Transverse colon (tissue), 4 donors: ENCODE measurements around the gene ACOX2. TPM values are rescaled to one million over a fixed set of nuclear protein-coding genes. Genes with fewer than 3 reads are reported as not detected.

Experiments used
- DNase-seq: peaks from one replicate; pipeline ENCODE4 v3.0.0-alpha.2; 2019
- H3K27ac ChIP-seq, 4 donors: fragments of 200-600 bp; sonication (generic); 2 replicates each; pipeline ENCODE4 v1.5.1; 2016 to 2018; ENCODE audit warnings: inconsistent platforms in 4 of 4
- H3K27me3 ChIP-seq: fragments of 200-600 bp; sonication (generic); 2 replicates; pipeline ENCODE4 v1.5.1; 2017; ENCODE audit warnings: inconsistent platforms
- H3K36me3 ChIP-seq, 4 donors: fragments of 200-600 bp; sonication (generic); 2 replicates each; pipeline ENCODE4 v1.5.1; 2017 to 2019; ENCODE audit warnings: inconsistent platforms in 4 of 4
- H3K4me1 ChIP-seq, 4 donors: fragments of 200-600 bp; sonication (generic); 2 replicates each; pipeline ENCODE4 v1.5.1; 2017 to 2020; ENCODE audit warnings: inconsistent platforms in 4 of 4
- H3K4me3 ChIP-seq, 4 donors: fragments of 200-600 bp; sonication (generic); 1 replicate in 1 of 4; 2 replicates in 3 of 4; pipeline versions ENCODE4 v1.5.1 to v1.6.1; 2017 to 2019; ENCODE audit warnings: inconsistent platforms in 4 of 4
- H3K9me3 ChIP-seq, 2 donors: fragments of 200-600 bp; sonication (generic); 2 replicates each; pipeline ENCODE4 v1.5.1; 2017 to 2019; ENCODE audit warnings: inconsistent platforms in 2 of 2
- CTCF ChIP-seq, 5 experiments: fragments of 200-600 bp in 3 of 5; fragments of 450-650 bp in 2 of 5; sonication (generic) in 3 of 5; IDR thresholded peaks; 1 replicate in 2 of 5; 2 replicates in 3 of 5; pipeline ENCODE4 v1.5.1; 2016 to 2017; ENCODE audit warnings: antibody characterized with exemption in 5 of 5, inconsistent platforms in 3 of 5, mild to moderate bottlenecking in 2 of 5, moderate library complexity in 1 of 5
- EP300 ChIP-seq: sonication (generic); formaldehyde crosslinking; IDR thresholded peaks from one replicate; pipeline ENCODE4 v1.6.1; 2017; ENCODE audit warnings: antibody characterized with exemption, low read depth
- POLR2A ChIP-seq: fragments of 450-650 bp; IDR thresholded peaks from one replicate; pipeline ENCODE4 v1.6.1; 2016; ENCODE audit warnings: antibody characterized with exemption, mild to moderate bottlenecking, moderate library complexity
- POLR2AphosphoS5 ChIP-seq, 3 donors: sonication (generic); formaldehyde crosslinking; IDR thresholded peaks; one replicate each; pipeline ENCODE4 v1.6.1; 2016; ENCODE audit warnings: antibody characterized with exemption in 3 of 3
- WGBS, 2 donors: methylation state at CpG; one replicate each; pipeline ENCODE4 v1.1.5; 2018; ENCODE audit warnings: low coverage in 1 of 2; 5-methylcytosine and 5-hydroxymethylcytosine counted together
- in situ Hi-C, 4 donors: fragments of 200-750 bp; cut with MboI; loops; one replicate each; pipeline versions ENCODE4 v1.15.0 to v1.15.1; 2017; ENCODE audit warnings: low sequenced_read_pairs in 3 of 4, low pct_ligation_motif_present in 1 of 4, low pct_unique_long_range_greater_than_20kb in 1 of 4
- intact Hi-C: fragments of 100-400 bp; cut with DNase I; formaldehyde crosslinking; loops from one replicate; pipeline ENCODE4 v1.15.1; 2023; ENCODE audit warnings: low total_unique reads
- total RNA-seq, 4 donors: library from RNA; depleted of rRNA; stranded (reverse); fragments of >200 nt; gene quantifications; one replicate each; pipeline ENCODE4 v1.1.0, GENCODE V29; 2016

Gene ACOX2
- total RNA-seq, 4 donors from 2014 or later: 28.3 to 125 (median 37.9) TPM

GRCh38 chr3:58573640-58574039 lies 36.6 kb upstream of the ACOX2 start:
- WGBS, 2 donors: 10 to 38% methylated on average over 3 to 6 of the region's 6 CpGs
- H3K36me3 ChIP-seq: no peaks in the 10 kb centered on the region
- no peak for DNase-seq
- H3K9me3 ChIP-seq: no peaks in the 10 kb centered on the region
- in situ Hi-C loops: loop anchor here in 2 of 4 donors (5.0 to 10.0 kb wide), 2 partner anchors 51 to 54 kb away; no protein-coding TSS in a partner anchor
- no peak overlapping the region for H3K4me3 ChIP-seq
- TF ChIP-seq EP300 (no peak), POLR2AphosphoS5 (IDR thresholded peaks at IDR 0.05) (no peak), POLR2A (no peak), CTCF (IDR thresholded peaks at IDR 0.05) (no peak)
- H3K27ac ChIP-seq: no peak overlapping the region
- intact Hi-C loops: no loop called here
- H3K4me1 ChIP-seq: peaks cover 0 to 16% (median 5%) of the 10 kb centered on the region in 4 donors
- H3K27me3 ChIP-seq: no peaks in the 10 kb centered on the region

GRCh38 chr3:58572634-58573230 lies 35.7 kb upstream of the ACOX2 start:
- in situ Hi-C loops: loop anchor here in 2 of 4 donors (5.0 to 10.0 kb wide), 2 partner anchors 52 to 55 kb away; no protein-coding TSS in a partner anchor
- no peaks in the 10 kb centered on the region for H3K9me3 ChIP-seq
- no peak overlapping the region for H3K4me3 ChIP-seq
- H3K4me1 ChIP-seq: peaks cover 0 to 13% (median 4%) of the 10 kb centered on the region in 4 donors
- WGBS, 2 donors: 94% methylated on average over 7 of the region's 7 CpGs; no CpG with 5 or more reads in 1 of the 2 donors
- DNase-seq: no peak
- TF ChIP-seq CTCF (IDR thresholded peaks at IDR 0.05): no peak
- TF ChIP-seq POLR2AphosphoS5 (IDR thresholded peaks at IDR 0.05): no peak
- no peak for TF ChIP-seq POLR2A
- TF ChIP-seq EP300: no peak
- no peaks in the 10 kb centered on the region for H3K27me3 ChIP-seq
- H3K27ac ChIP-seq: no peak overlapping the region
- intact Hi-C loops: loop anchor here (1.0 kb wide), 1 partner anchor 56 kb away; no protein-coding TSS in a partner anchor
- no peaks in the 10 kb centered on the region for H3K36me3 ChIP-seq

GRCh38 chr3:58572013-58572633 lies 35.1 kb upstream of the ACOX2 start:
- Histone ChIP-seq H3K36me3 (no peaks in the 10 kb centered on the region), H3K4me1 (peaks cover 0 to 10% (median under 1%) of the 10 kb centered on the region in 4 donors), H3K4me3 (no peak overlapping the region), H3K27ac (no peak overlapping the region), H3K9me3 (no peaks in the 10 kb centered on the region), H3K27me3 (no peaks in the 10 kb centered on the region)
- 79 to 85% methylated on average over 7 to 13 of the region's 13 CpGs for WGBS, 2 donors
- TF ChIP-seq POLR2A (no peak), CTCF (IDR thresholded peaks at IDR 0.05) (no peak), EP300 (no peak), POLR2AphosphoS5 (IDR thresholded peaks at IDR 0.05) (no peak)
- intact Hi-C loops (loop anchor here (1.0 kb wide), 1 partner anchor 56 kb away; no protein-coding TSS in a partner anchor), in situ Hi-C loops (loop anchor here in 2 of 4 donors (5.0 to 10.0 kb wide), 2 partner anchors 53 to 55 kb away; no protein-coding TSS in a partner anchor)
- DNase-seq: no peak

GRCh38 chr3:58570851-58571250 lies 33.9 kb upstream of the ACOX2 start:
- WGBS, 2 donors: 88% methylated on average over 4 to 5 of the region's 5 CpGs
- in situ Hi-C loops: loop anchor here in 2 of 4 donors (5.0 to 10.0 kb wide), 2 partner anchors 54 to 56 kb away; no protein-coding TSS in a partner anchor
- no peaks in the 10 kb centered on the region for H3K27me3 ChIP-seq
- H3K27ac ChIP-seq: no peak overlapping the region
- intact Hi-C loops: no loop called here
- peaks cover 0 to 6% (median under 1%) of the 10 kb centered on the region in 4 donors for H3K4me1 ChIP-seq
- no peak for DNase-seq
- TF ChIP-seq CTCF (IDR thresholded peaks at IDR 0.05) (no peak), EP300 (no peak), POLR2AphosphoS5 (IDR thresholded peaks at IDR 0.05) (no peak), POLR2A (no peak)
- no peaks in the 10 kb centered on the region for H3K36me3 ChIP-seq
- H3K9me3 ChIP-seq: no peaks in the 10 kb centered on the region
- H3K4me3 ChIP-seq: no peak overlapping the region
